ENCODE measurements around the gene TMEM150B. TPM values are rescaled to one million over a fixed set of nuclear protein-coding genes. Genes with fewer than 3 reads are reported as not detected.
A peak's percentile ranks its signal among the peaks of the same experiment; 100 is the strongest.

TMEM150B gene
- total RNA-seq, 1 experiment from 2014 or later: 1.6 TPM

- CTCF ChIA-PET: no interaction called here
- H3K27me3 Mint-ChIP-seq (ENCODE audit: insufficient read depth, unreplicated experiment): no peaks in the 10 kb centered on the region
- no peaks in the 10 kb centered on the region for H3K27me3 ChIP-seq (replicated peaks; ENCODE audit: control insufficient read depth, insufficient read depth, low read length)
- H3K4me1 ChIP-seq: peaks cover 24% of the 10 kb centered on the region
- H3K4me3 Mint-ChIP-seq (ENCODE audit: unreplicated experiment): peak overlapping the region; percentile 16
- POLR2A ChIA-PET: no interaction called here
- no peak for TF ChIP-seq CTCF (IDR thresholded peaks at IDR 0.05; ENCODE audit: insufficient read depth in 1 of 2, low read depth in 1 of 2, low read length in 1 of 2, severe bottlenecking in 1 of 2, unreplicated experiment in 1 of 2)
- H3K27ac Mint-ChIP-seq (ENCODE audit: unreplicated experiment): peak overlapping the region; percentile 56
- no peak for DNase-seq
- no peaks in the 10 kb centered on the region for H3K36me3 ChIP-seq (ENCODE audit: control insufficient read depth, insufficient read depth, low read length)
- no peaks in the 10 kb centered on the region for H3K9me3 ChIP-seq
- H3K36me3 Mint-ChIP-seq (ENCODE audit: insufficient read depth, unreplicated experiment): peaks cover 12% of the 10 kb centered on the region
- BruUV-seq (replicated peaks): no TSS peak
- no peaks in the 10 kb centered on the region for H3K9me3 Mint-ChIP-seq (ENCODE audit: unreplicated experiment)
- intact Hi-C loops (cut with micrococcal nuclease; ENCODE audit: unreplicated experiment): no loop called here
- peak overlapping the region; percentile 54 for H3K4me3 ChIP-seq (ENCODE audit: low read depth, low read length)
- peaks cover 19% of the 10 kb centered on the region for H3K4me1 Mint-ChIP-seq (ENCODE audit: low read depth, unreplicated experiment)
These were observed 39.8 kb downstream of the TMEM150B start for GRCh38 chr19:55285229-55285890.

- peaks cover 24% of the 10 kb centered on the region for H3K4me1 ChIP-seq
- peak; percentile 36 to 62 for DNase-seq
- Mint-ChIP-seq H3K4me3 (ENCODE audit: unreplicated experiment) (peak overlapping the region; percentile 16), H3K9me3 (ENCODE audit: unreplicated experiment) (no peaks in the 10 kb centered on the region), H3K27ac (ENCODE audit: unreplicated experiment) (peak overlapping the region; percentile 56), H3K36me3 (ENCODE audit: insufficient read depth, unreplicated experiment) (peaks cover 15% of the 10 kb centered on the region), H3K4me1 (ENCODE audit: low read depth, unreplicated experiment) (peaks cover 24% of the 10 kb centered on the region), H3K27me3 (ENCODE audit: insufficient read depth, unreplicated experiment) (no peaks in the 10 kb centered on the region)
- intact Hi-C loops (cut with micrococcal nuclease; ENCODE audit: unreplicated experiment): no loop called here
- peak overlapping the region; percentile 54 for H3K4me3 ChIP-seq (ENCODE audit: low read depth, low read length)
- no TSS peak for BruUV-seq (replicated peaks)
- POLR2A ChIA-PET: interaction anchor here (0.6 to 1.0 kb wide), 2 partner anchors 13 to 26 kb away, joined by 4 read pairs; partner anchors contain the start of gene PPP6R1
- CTCF ChIA-PET: no interaction called here
- H3K9me3 ChIP-seq: no peaks in the 10 kb centered on the region
- TF ChIP-seq CTCF (IDR thresholded peaks at IDR 0.05; ENCODE audit: insufficient read depth in 1 of 2, low read depth in 1 of 2, low read length in 1 of 2, severe bottlenecking in 1 of 2, unreplicated experiment in 1 of 2): no peak
- no peaks in the 10 kb centered on the region for H3K27me3 ChIP-seq (replicated peaks; ENCODE audit: control insufficient read depth, insufficient read depth, low read length)
- H3K36me3 ChIP-seq (ENCODE audit: control insufficient read depth, insufficient read depth, low read length): no peaks in the 10 kb centered on the region
These were observed 40.6 kb downstream of the TMEM150B start for GRCh38 chr19:55284405-55285058.

GRCh38 chr19:55283548-55284377 lies 41.4 kb downstream of the TMEM150B start, which contains the start of gene BRSK1:
Gene BRSK1, plus strand, starts transcription at chr19:55283997. Its CDS starts 446 bp downstream, at chr19:55284443.
- Mint-ChIP-seq H3K9me3 (ENCODE audit: unreplicated experiment) (no peaks in the 10 kb centered on the region), H3K4me1 (ENCODE audit: low read depth, unreplicated experiment) (peaks cover 26% of the 10 kb centered on the region), H3K4me3 (ENCODE audit: unreplicated experiment) (peak within 1 kb of the TSS; percentile 16), H3K27me3 (ENCODE audit: insufficient read depth, unreplicated experiment) (no peaks in the 10 kb centered on the region), H3K27ac (ENCODE audit: unreplicated experiment) (peak within 1 kb of the TSS; percentile 56), H3K36me3 (ENCODE audit: insufficient read depth, unreplicated experiment) (peaks cover 11% of the 10 kb centered on the region)
- ChIA-PET CTCF (no interaction called here), POLR2A (interaction anchor here (0.6 to 1.0 kb wide), 3 partner anchors 13 to 85 kb away, joined by 3 to 4 read pairs (median 4); partner anchors contain the start of gene PPP6R1)
- Histone ChIP-seq H3K27me3 (replicated peaks; ENCODE audit: control insufficient read depth, insufficient read depth, low read length) (no peaks in the 10 kb centered on the region), H3K4me1 (peaks cover 24% of the 10 kb centered on the region), H3K9me3 (no peaks in the 10 kb centered on the region), H3K36me3 (ENCODE audit: control insufficient read depth, insufficient read depth, low read length) (no peaks in the 10 kb centered on the region), H3K4me3 (ENCODE audit: low read depth, low read length) (peak within 1 kb of the TSS; percentile 54)
- peak; percentile 82 to 84 for DNase-seq
- TF ChIP-seq CTCF (IDR thresholded peaks at IDR 0.05; ENCODE audit: insufficient read depth in 1 of 2, low read depth in 1 of 2, low read length in 1 of 2, severe bottlenecking in 1 of 2, unreplicated experiment in 1 of 2): no peak
- intact Hi-C loops (cut with micrococcal nuclease; ENCODE audit: unreplicated experiment): no loop called here
- BruUV-seq (replicated peaks): no TSS peak
